Astrocyte of the cerebellum (primary cell): ENCODE data around the gene RFX1.

ENCODE experiments used
- DNase-seq: peaks from one replicate; pipeline ENCODE4 v3.0.0-alpha.2; 2011; ENCODE audit warnings: low read depth
- H3K4me3 ChIP-seq: 2 replicates; pipeline ENCODE4 v1.5.1; 2011; ENCODE audit warnings: mild to moderate bottlenecking, low read depth, low read length, moderate library complexity
- in situ Hi-C: cut with HindIII; loops from 2 replicates; pipeline ENCODE4 v1.10.0; 2017; ENCODE audit warnings: low sequenced_read_pairs
- TF ChIP-seq, protein P1 (sequence below): IDR thresholded peaks from 2 replicates; pipeline ENCODE4 v1.5.1; 2012; ENCODE audit warnings: low read length, low read depth, moderate library complexity, mild to moderate bottlenecking; ENCODE audit errors: missing control alignments

RFX1 gene

DNA sequence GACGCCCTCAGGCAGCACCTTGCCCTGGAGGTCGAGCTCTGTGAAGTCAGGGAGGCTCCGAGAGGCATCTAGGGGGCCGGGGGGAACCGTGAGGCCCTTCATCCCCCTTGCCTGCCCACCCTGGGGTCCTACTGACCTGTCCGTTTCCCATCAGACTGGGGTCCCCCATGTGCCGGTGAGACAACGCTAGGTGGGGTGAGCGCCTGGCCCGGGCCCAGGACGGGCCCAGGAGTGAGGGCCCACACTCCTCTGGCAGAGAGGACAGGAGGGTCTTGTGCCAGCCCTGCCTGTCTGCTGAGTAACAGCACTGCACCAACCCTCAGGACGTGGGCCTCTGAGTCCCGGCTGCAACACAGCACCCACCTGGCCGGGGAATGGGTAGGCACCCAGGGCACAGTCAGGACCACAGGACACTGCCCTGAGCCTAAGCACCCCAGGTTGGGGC is 39.4 kb downstream of the RFX1 start:
- H3K4me3 ChIP-seq, result no peak overlapping the region
- TF ChIP-seq, protein P1, sequence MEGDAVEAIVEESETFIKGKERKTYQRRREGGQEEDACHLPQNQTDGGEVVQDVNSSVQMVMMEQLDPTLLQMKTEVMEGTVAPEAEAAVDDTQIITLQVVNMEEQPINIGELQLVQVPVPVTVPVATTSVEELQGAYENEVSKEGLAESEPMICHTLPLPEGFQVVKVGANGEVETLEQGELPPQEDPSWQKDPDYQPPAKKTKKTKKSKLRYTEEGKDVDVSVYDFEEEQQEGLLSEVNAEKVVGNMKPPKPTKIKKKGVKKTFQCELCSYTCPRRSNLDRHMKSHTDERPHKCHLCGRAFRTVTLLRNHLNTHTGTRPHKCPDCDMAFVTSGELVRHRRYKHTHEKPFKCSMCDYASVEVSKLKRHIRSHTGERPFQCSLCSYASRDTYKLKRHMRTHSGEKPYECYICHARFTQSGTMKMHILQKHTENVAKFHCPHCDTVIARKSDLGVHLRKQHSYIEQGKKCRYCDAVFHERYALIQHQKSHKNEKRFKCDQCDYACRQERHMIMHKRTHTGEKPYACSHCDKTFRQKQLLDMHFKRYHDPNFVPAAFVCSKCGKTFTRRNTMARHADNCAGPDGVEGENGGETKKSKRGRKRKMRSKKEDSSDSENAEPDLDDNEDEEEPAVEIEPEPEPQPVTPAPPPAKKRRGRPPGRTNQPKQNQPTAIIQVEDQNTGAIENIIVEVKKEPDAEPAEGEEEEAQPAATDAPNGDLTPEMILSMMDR, result no peak
- no peak for DNase-seq
- in situ Hi-C loops, result no loop called here

DNA sequence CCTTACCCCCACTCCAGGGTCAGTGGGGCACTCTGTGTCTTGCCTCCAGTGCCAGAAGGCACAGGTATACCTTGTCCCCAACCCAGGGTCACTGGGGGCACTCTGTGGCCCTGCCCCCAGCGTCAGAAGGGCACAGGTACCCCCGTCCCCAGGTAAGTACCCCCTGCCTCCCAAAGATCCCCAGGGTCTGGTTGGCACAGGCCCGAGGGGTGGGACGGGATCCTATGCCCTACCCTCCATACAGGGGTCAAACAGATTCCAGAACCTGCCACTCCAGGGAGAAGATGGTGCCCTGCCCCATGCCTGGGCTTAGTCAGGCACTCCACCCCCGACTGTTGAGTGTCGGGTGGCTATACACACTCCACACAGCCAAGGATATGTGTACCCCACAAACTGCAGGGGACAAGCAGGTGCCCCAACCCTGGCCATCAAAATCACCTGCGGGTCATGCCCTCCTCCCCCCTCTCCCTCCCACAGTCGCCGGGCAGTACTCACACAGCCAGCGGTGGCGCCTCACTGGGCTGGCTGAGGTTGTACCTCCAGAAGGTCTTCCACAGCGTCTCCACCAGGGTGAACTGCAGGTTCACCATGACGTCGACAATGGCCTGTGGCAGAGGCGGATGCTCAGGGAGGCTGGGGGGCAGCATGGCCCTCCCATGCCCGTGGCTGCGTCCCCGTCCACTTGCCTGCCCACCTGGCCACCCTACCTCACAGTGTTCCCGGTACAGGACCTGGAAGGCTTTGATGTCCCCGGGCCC is 40.0 kb downstream of the RFX1 start:
- DNase-seq, result no peak
- TF ChIP-seq, protein P1, result no peak
- in situ Hi-C loops, result no loop called here

DNA sequence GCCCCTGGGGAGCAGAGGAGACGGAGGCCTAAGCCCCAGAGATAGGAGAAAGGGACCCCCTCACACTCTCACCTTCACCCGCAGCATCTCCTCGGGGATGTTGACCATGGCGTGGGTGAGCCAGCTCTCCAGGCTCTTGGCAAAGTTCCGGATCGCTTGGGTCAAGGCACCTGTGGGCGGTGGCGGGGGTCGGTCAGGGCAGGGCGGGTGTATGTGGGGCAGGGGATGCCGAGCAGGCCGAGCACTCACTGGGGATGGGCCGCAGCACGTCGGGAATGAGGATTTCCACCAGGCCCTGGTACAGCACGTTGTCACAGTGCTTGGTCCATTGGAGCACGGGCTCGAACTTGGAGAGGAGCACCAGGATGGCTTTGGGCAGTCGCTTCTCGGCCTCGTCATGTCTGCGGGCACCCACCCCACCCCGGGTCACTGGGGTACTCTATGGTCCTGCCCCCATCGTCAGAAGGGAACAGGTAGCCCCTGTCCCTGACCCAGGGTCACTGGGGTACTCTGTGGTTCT is 40.7 kb downstream of the RFX1 start:
- H3K4me3 ChIP-seq, result no peak overlapping the region
- TF ChIP-seq, protein P1, result no peak
- DNase-seq, result no peak
- in situ Hi-C loops, result no loop called here

More for the DNA sequence above, 40.0 kb downstream of the RFX1 start:
- H3K4me3 ChIP-seq, result no peak overlapping the region

DNA sequence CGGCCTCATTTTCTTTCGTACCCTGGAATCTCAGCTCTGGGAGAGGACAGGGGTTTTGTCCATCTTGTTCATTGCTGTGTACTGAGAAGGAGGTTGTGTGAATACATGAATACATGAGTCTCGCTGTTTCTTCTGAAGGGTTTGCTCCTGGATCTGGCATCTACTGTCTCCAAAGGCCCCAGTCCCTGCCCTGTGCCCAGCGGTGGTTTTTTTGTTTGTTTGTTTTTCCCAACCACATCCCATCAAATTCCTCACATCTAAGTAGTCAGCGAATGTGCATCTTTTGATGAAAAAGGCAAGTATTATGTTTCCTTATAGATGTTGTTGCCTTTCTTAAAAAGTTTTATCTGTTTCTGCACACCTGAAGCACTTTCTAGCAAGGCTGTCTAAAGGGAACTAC is 41.3 kb downstream of the RFX1 start:
- peak; percentile 15 for DNase-seq
- TF ChIP-seq, protein P1, result no peak
- no peak overlapping the region for H3K4me3 ChIP-seq
- in situ Hi-C loops, result no loop called here

DNA sequence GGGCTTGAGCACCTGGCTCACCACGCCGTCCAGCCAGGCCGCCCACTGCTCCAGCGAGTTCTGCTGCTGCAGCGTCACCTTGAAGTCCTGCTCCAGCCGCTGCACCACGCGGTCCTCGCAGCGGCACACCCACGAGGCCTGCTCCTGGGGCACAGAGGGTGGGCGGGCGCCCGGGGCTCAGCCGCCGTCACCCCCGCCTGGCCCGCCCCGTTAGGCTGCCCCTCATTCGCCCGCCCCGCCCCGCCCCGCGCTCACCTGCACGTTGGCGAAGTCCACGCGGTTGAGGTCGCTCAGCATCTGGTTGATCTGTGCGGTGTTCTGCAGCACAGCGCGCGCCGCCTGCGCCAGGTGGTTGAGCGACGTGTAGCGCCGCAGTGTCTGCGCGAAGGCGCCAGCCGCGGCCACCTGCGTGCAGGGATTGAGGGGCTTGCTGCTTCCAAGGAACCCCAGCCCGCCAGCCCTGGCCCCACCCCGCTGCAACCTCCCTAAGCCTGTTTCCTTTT is 42.5 kb downstream of the RFX1 start:
- H3K4me3 ChIP-seq, result no peak overlapping the region
- TF ChIP-seq, protein P1, result no peak
- no peak for DNase-seq
- in situ Hi-C loops, result no loop called here

DNA sequence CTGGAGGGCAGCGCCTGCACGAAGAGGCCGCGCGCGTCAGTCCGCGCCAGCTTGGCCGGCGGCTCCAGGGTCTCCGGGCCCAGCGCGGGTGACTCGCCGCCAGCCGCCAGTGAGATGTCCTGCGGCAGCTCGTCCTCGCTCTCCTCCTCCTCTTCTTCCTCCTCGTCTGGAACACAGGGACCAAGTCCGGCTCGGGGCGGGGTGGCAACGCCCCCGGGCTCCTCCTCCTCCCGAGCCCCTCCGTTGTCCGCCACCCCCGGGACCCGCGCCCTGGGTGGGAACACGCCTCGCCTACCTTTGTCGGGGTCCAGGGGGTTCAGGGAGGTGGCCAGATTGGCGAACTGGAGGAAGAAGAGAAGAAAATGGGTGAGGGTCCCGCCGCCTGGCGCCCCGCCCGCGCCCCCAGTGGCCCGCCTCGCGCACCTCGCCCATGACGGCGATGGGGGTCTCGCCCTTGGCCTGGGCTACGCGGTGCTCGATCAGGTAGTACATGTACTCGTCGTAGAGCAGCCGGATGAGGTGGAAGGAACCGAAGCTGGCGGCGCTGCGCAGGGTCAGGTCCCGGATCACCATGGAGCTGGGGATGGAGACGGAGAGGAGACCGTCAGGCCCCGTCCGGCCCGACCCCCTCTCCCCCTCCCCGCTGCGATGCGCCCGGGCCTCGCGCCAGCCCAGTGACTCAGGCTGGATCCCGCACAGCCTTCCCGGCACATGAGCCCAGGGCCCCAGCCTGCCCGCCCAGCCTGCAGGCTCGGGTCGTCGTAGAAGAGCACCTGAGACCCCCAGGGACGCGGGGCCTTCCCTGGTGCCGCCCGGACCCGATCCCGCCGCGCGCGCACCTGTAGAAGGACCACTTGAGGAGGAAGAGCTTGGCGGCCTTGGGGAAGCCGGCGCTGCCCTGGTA is 43.2 kb downstream of the RFX1 start:
- H3K4me3 ChIP-seq, result peak overlapping the region; percentile 28
- in situ Hi-C loops, result no loop called here
- DNase-seq, result peak; percentile 48
- TF ChIP-seq, protein P1, result no peak
